GM21447 (cell line): ENCODE results near the gene LDLRAD4.
"Not testable (repeated sequence)": the region's sequence is repeated elsewhere in the genome, so short reads cannot be mapped to it uniquely, and the experiment has no call there.

Experiments
- ATAC-seq: cut with Tn5 transposase; IDR thresholded peaks from one replicate; pipeline ENCODE4 v1.9.1; 2021; ENCODE audit not compliant: unreplicated experiment

Gene LDLRAD4

GRCh38 chr18:13328213-13328612 lies 109.7 kb downstream of the LDLRAD4 start:
- no peak for ATAC-seq

DNA sequence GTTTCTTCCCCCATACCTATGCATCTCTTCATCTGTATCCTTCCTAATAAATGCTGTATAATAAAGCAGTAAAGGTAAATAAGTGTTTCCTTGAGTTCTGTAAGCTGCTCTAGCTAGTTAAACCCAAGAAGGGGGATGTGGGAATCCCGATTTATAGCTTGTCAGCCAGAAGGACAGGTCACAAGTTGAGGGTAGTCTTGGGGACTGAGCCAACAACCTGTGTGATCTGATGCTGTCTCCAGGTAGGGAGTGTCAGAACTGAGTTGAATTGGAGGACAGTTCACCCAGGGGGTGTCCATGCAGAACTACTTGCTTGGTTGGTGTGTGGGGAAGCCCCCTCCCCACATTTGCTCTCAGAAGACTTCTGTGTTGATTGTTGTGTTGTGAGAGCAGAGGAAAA lies 112.4 kb downstream of the LDLRAD4 start:
- ATAC-seq: no peak

DNA sequence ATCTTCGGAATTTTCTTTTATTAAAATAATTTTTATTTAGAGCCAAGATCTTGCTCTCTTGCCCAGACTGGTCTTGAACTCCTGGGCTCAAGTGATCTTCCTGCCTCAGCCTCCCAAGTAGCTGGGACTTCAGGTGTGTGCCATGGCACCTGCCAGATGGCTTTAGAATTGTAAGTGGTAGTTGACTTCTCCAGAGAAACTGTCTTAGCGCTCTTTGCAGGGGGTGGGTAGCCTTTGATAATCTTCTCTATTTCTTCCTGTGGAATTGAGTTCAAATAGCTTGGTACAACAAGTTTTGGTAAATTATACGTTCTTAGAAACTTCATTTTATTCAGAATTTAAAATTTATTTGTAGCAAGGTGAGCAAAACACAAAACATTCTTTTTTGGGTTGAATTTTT lies 113.3 kb downstream of the LDLRAD4 start:
- no peak for ATAC-seq

DNA sequence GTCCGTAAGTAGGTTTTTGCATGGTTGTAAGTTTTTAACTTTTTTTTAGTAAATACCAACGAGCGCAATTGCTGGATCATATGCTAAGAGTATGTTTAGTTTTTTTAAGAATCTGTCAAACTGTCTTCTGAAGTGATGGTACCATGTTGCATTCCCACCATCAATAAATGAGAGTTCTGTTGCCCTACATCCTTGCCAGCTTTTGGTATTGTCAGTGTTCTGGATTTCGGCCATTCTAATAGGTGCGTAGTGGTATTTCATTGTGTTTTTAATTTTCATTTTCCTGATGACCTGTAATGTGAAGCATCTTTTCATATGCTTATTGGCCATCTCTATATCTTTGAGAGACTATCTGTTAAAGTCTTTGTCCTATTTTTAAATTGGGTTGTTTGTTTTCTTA lies 114.3 kb downstream of the LDLRAD4 start:
- ATAC-seq: no peak

DNA sequence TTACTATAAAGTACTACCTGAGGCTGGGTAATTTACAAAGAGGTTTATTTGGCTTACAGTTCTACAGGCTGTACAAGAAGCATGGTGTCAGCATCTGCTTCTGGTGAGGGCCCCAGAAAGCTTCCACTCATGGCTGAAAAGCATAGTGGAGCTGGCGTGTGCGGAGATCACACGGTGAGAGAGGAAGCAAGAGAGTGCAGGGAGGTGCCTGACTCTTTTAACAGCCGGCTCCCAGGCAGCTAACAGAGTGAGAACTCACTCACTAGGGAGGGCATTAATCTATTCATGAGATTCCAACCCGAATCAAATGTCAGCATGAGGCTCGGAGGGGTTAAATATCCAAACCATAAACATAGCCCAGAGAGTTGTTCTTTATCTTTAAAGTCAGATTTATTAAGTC lies 117.3 kb downstream of the LDLRAD4 start:
- no peak for ATAC-seq

GRCh38 chr18:13336841-13337240 lies 118.3 kb downstream of the LDLRAD4 start:
- no peak for ATAC-seq

DNA sequence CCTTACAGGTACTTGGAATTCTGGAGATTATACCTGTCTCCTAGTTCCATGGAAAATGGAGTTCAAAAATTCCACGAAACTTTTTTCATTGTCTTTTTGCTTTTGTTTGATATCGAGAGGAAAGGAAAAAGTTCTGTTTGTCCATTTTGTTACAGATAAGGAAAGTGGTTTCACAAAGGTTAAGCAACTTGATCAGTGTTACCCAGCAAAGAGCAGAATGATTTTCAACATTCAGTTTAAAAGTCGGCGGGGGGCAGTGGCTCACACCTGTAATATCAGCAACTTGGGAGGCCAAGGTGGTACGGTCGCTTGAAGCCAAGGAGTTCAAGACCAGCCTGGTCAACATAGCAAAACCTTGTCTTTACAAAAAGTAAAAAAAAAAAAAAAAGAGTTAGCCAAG lies 118.8 kb downstream of the LDLRAD4 start:
- ATAC-seq: no peak

DNA sequence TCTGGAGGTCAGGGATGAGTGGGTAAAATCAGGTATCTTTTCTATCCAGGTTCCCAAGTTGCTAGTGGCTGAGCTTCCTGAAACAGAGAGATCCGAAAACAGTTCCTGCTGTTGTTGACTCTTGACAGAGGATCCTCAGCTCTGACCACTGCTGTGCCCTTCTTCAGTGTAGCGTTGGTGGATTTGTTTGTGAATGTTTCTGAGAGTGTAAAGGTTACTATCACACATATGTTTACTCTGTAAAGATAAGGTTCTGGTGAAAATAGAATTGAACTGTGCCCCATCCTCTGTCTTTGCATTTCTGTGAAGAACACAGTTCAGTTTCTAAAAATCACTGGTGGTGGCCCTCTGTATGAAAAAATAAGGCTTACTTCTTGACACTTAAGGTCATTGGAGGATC lies 119.8 kb downstream of the LDLRAD4 start:
- ATAC-seq: no peak

DNA sequence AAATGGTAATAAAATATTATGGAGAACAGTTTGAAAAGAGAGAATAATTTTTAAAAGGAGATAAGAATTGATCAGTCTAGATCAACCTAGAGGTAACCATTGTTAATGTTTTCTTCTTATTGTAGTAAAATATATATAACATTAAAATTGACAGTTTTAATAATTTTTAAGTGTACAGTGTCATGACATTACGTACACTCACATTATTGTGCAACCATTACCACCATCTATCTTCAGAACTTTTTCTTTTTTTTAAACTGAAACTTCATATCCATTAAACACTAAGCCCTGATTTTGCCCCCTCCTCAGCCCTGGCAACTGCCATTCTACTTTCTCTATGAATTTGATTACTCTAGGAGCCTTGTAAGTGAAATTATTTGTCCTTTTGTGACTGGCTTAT lies 121.1 kb downstream of the LDLRAD4 start:
- ATAC-seq: no peak

- ATAC-seq: not testable (repeated sequence)
Measured at GRCh38 chr18:13346449-13346848, 127.9 kb downstream of the LDLRAD4 start.

DNA sequence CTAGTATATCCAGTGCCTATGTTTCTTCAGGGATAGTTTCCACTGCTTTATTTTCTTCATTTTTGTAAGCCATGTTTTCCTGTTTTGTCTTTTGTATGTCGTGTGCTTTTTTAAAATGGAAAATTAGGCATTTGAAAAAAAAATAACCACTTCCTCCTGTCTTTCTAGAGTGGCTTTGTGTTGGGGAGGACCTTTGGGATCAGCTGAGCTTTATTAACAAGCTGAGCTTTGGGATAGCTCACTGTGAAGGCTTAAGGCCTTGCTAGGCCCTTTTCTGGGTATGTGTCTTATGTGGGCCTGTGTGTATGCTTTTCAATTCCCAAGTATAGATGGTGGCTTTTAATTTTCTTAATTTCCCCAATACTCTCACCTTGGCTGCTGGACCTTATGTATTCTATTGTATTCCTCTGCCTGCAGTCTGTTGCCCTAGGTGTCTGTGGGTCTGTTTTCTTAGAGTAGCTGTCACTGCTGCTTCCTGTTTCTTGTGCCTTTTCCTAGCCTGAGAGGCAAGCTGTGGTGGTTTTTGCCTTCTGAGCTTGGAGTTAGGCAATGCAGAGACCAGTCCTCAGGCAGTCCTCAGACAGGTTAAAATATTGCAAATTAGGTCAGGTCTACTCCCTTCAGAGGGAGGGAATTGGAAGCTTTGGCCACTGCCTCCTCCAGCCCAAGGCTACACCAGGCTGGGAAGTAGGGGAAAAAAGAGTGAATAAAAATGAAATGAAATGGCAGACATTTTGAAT lies 134.7 kb downstream of the LDLRAD4 start:
- ATAC-seq: no peak

- ATAC-seq: no peak
Measured at GRCh38 chr18:13354402-13354801, 135.8 kb downstream of the LDLRAD4 start.

GRCh38 chr18:13356032-13356431 lies 137.5 kb downstream of the LDLRAD4 start:
- no peak for ATAC-seq

DNA sequence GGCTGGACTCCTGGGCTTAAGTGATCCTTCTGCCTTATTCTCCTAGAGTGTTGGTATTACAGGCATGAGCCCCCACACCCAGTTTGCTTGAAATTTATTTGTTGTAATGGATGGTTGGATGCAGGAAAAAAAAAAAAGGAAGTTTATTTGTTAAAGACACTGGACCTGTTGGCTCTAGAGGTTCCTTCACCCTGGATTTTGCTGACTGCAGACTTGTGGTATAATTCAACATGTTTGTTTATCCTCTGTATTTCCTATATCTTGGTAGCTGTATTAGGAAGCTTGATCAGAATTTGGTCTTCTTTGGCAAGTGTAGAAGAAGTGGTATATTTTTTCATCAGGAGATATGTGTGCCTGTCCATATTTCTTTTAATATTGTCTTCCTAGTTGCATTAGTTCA lies 138.7 kb downstream of the LDLRAD4 start:
- no peak for ATAC-seq

- no peak for ATAC-seq
Measured at GRCh38 chr18:13359210-13359609, 140.7 kb downstream of the LDLRAD4 start.

GRCh38 chr18:13361431-13361830 lies 142.9 kb downstream of the LDLRAD4 start:
- no peak for ATAC-seq

DNA sequence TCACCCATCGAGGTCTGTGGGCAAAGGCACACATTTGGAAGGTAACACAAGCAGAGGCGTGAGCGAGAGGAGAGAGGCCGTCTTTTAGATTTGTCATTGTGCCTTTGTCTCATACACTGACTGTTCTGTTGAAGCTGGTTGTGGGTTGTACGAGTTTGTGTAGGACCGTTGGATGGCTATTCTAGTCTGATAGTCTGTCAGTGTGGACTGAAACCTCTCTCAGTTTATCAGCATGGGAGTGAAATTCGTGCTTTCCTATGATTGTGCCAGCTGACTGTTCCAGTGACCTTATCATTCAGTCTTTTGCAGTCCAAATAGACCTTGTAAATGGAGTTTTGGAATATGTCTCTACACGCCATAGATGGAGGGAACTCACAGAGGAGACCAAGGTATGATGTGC lies 143.5 kb downstream of the LDLRAD4 start:
- ATAC-seq: no peak

- no peak for ATAC-seq
Measured at GRCh38 chr18:13362607-13363006, 144.0 kb downstream of the LDLRAD4 start.

- ATAC-seq: no peak
Measured at GRCh38 chr18:13363359-13363758, 144.8 kb downstream of the LDLRAD4 start.

DNA sequence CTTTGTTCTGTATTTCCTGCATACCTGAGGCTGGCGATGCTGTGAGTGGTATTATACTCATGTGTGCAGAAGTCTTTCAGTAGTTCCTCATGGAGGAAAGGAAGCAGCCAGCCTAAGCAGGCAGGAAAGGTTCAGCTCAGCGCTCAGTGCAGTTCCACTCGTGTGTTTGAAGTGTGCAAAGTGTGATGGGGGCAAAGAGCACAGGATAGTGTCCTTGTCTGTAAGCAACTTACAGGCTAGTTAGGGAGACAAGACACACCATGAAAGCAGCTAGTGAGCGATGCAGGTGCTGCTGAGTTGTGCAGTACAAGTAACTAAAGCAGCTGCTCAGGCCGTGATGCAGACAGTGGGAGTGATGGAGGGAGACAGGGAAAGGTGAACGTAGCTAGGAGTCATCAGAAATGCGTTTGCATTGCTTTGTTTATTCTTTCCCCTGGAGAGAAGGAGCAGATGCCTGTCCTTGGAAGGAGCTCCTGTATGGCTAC lies 146.2 kb downstream of the LDLRAD4 start:
- ATAC-seq: no peak

GRCh38 chr18:13366131-13366530 lies 147.6 kb downstream of the LDLRAD4 start:
- ATAC-seq: no peak

DNA sequence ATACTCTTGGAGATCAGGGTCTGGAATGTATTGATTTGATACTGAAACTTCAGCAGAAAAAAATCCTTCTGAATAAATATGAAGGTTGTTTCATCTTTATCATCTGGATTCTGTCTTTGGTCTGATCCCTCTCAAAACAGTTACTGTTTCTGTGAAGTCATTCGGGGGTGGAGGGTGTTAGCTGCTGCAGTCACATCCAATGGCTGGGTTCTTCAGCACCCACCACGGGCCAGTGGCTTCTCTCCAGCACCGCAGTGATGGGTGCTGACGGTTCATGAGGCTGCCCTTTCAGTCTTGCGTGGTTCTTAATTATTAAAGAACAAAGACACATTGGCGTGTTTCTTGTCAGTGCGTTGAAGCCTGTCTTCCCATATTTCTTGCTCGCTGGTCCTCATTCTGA lies 148.0 kb downstream of the LDLRAD4 start:
- ATAC-seq: no peak
